ENCODE measurements around the gene RIMS3. TPM values are rescaled to one million over a fixed set of nuclear protein-coding genes. Genes with fewer than 3 reads are reported as not detected.
A peak's percentile ranks its signal among the peaks of the same experiment; 100 is the strongest.

RIMS3 gene
- total and polyA plus RNA-seq, 8 donors: 1.3 to 5.0 (median 1.8) TPM

DNA sequence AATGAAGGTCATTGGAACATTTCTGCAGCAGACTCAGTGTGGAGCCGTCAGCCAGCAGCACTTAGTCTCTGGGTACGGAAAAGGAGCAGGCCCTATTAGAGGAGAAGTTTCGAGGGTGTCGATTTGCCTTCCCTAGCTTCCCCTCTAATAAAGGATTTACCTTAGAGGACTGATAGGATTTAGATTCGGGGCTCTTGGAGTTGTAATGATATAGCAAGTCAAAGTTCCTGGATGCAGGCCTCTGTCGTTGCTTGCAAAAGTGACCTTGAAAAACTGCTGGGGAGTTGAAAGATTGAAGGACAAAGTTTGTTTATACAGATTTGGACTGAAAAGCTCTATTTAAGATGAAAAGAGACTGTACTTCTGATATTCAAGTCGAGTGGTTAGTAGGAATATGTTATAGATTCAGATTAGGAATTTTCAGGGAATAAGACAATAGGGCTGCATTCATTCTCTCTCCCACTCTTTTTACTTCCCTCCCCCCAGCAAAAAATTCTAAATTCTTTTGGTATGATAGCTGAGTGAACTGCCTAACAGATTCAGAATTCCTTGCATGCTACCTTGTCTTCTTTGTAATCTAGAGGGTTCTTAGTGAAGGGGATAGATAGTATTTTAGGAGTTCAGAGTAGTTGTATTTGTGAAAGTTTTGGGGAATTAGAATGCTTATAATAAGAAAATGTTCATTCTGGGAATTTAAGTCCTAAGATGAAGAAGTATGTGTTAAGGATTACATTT lies 45.3 kb upstream of the RIMS3 start:
- H3K4me1 ChIP-seq: peaks cover 31 to 78% of the 10 kb centered on the region in 2 donors
- TF ChIP-seq CTCF (IDR thresholded peaks at IDR 0.05): no peak
- peak; percentile 23 for ATAC-seq

DNA sequence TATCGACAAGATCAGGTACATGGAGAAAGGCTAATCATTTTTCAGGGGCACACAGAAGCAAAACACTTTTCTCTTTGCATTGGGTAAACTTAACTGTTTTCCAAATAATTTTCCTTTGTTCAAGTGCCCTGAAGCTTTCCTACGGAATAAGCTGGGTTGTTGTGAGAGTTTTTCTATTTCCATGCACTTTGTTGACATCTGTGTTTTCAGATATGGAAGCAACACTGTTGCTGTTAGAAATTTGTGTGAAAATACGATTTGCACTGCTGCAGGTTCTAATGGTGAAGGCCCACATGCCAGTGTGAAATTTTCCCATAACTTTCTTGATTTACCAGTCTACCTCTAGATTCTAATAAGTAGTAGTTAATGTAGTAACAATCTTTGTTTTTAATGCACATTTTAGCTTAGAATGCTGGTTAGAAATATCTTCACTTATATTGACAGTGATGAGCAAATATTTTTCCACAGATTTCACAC lies 44.4 kb upstream of the RIMS3 start:
- no peaks in the 10 kb centered on the region for H3K36me3 ChIP-seq
- DNase-seq (no peak), ATAC-seq (no peak)
- H3K4me3 ChIP-seq: peak overlapping the region; percentile 42 to 43
- TF ChIP-seq CTCF (IDR thresholded peaks at IDR 0.05): no peak
- peak overlapping the region; percentile 79 to 86 for H3K27ac ChIP-seq
- intact Hi-C loops (cut with DNase I): no loop called here
- no peaks in the 10 kb centered on the region for H3K9me3 ChIP-seq
- peaks cover 35 to 72% of the 10 kb centered on the region in 2 donors for H3K4me1 ChIP-seq
- no peaks in the 10 kb centered on the region for H3K27me3 ChIP-seq

More for the DNA sequence above, 45.3 kb upstream of the RIMS3 start:
- no peaks in the 10 kb centered on the region for H3K9me3 ChIP-seq
- intact Hi-C loops (cut with DNase I): no loop called here
- H3K27ac ChIP-seq: peak overlapping the region; percentile 79 to 86
- H3K4me3 ChIP-seq: peak overlapping the region; percentile 42 to 43
- no peak for DNase-seq
- H3K27me3 ChIP-seq: no peaks in the 10 kb centered on the region
- H3K36me3 ChIP-seq: no peaks in the 10 kb centered on the region

GRCh38 chr1:40709100-40709801 lies 43.8 kb upstream of the RIMS3 start:
- Histone ChIP-seq H3K4me3 (peak overlapping the region; percentile 42 to 43), H3K9me3 (no peaks in the 10 kb centered on the region), H3K27me3 (no peaks in the 10 kb centered on the region), H3K27ac (peak overlapping the region; percentile 79 to 86), H3K4me1 (peaks cover 35 to 74% of the 10 kb centered on the region in 2 donors), H3K36me3 (no peaks in the 10 kb centered on the region)
- no peak for TF ChIP-seq CTCF (IDR thresholded peaks at IDR 0.05)
- DNase-seq (peak in 3 of 4 donors; percentile 81 to 94 (median 89)), ATAC-seq (peak; percentile 91)
- intact Hi-C loops (cut with DNase I): no loop called here

- H3K4me3 ChIP-seq: peak overlapping the region; percentile 42 to 43
- H3K27ac ChIP-seq: peak overlapping the region; percentile 79 to 86
- DNase-seq (no peak), ATAC-seq (peak; percentile 51)
- TF ChIP-seq CTCF (IDR thresholded peaks at IDR 0.05): no peak
- H3K27me3 ChIP-seq: no peaks in the 10 kb centered on the region
- no peaks in the 10 kb centered on the region for H3K36me3 ChIP-seq
- H3K9me3 ChIP-seq: no peaks in the 10 kb centered on the region
- intact Hi-C loops (cut with DNase I): no loop called here
- peaks cover 35 to 74% of the 10 kb centered on the region in 2 donors for H3K4me1 ChIP-seq
These were observed 43.2 kb upstream of the RIMS3 start for GRCh38 chr1:40708750-40709099.

DNA sequence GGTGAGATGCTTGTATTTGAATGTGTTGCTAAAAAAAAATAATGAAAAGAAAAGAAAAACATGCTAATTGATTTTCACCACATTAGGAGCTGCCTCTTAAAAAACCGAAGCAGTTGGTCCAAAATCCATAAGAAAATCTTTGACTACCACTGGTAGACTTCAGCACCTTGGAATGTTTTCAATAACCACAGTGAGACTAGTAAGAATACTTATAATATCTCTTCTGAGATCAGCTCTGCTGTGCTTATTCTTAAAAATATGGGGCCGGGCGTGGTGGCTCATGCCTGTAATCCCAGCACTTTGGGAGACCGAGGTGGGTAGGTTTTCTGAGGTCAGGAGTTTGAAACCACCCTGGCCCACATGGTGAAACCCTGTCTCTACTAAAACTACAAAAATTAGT lies 41.1 kb upstream of the RIMS3 start:
- ATAC-seq (no peak), DNase-seq (no peak)
- Histone ChIP-seq H3K4me3 (no peak overlapping the region), H3K36me3 (no peaks in the 10 kb centered on the region), H3K9me3 (no peaks in the 10 kb centered on the region), H3K4me1 (peaks cover 17 to 72% of the 10 kb centered on the region in 2 donors), H3K27ac (no peak overlapping the region), H3K27me3 (no peaks in the 10 kb centered on the region)
- intact Hi-C loops (cut with DNase I): no loop called here
- TF ChIP-seq CTCF (IDR thresholded peaks at IDR 0.05): no peak
